ENCODE data around the gene FGF8. TPM values are rescaled to one million over a fixed set of nuclear protein-coding genes. Genes with fewer than 3 reads are reported as not detected.

FGF8 gene
- polyA plus RNA-seq, 1 donor = not detected

GRCh38 chr10:101758858-101759257 is 17.1 kb downstream of the FGF8 start:
- no peak overlapping the region for H3K4me3 ChIP-seq (ENCODE audit: low read length)
- H3K9me3 ChIP-seq (ENCODE audit: control insufficient read depth, low read depth, low read length) = no peaks in the 10 kb centered on the region
- peaks cover 11% of the 10 kb centered on the region for H3K27me3 ChIP-seq (ENCODE audit: control insufficient read depth, insufficient read depth, low read length)
- no peak overlapping the region for H3K27ac ChIP-seq (ENCODE audit: low read length)
- no peaks in the 10 kb centered on the region for H3K36me3 ChIP-seq (ENCODE audit: control insufficient read depth, insufficient read depth, low read length)
- no peak for DNase-seq
- no peaks in the 10 kb centered on the region for H3K4me1 ChIP-seq (ENCODE audit: control insufficient read depth, insufficient read depth, low read length)
- no CpG with 5 or more reads among the region's 2 CpGs for WGBS (ENCODE audit: insufficient coverage, low lambda C conversion rate)

- H3K36me3 ChIP-seq (ENCODE audit: control insufficient read depth, insufficient read depth, low read length) = no peaks in the 10 kb centered on the region
- H3K9me3 ChIP-seq (ENCODE audit: control insufficient read depth, low read depth, low read length) = no peaks in the 10 kb centered on the region
- no peak for DNase-seq
- H3K27ac ChIP-seq (ENCODE audit: low read length) = no peak overlapping the region
- no CpG with 5 or more reads among the region's 3 CpGs for WGBS (ENCODE audit: insufficient coverage, low lambda C conversion rate)
- no peaks in the 10 kb centered on the region for H3K27me3 ChIP-seq (ENCODE audit: control insufficient read depth, insufficient read depth, low read length)
- H3K4me3 ChIP-seq (ENCODE audit: low read length) = no peak overlapping the region
- H3K4me1 ChIP-seq (ENCODE audit: control insufficient read depth, insufficient read depth, low read length) = peaks cover 21% of the 10 kb centered on the region
These were observed 23.7 kb downstream of the FGF8 start for GRCh38 chr10:101752241-101752640.

- WGBS (ENCODE audit: insufficient coverage, low lambda C conversion rate) = no CpG with 5 or more reads among the region's 19 CpGs
- H3K4me3 ChIP-seq (ENCODE audit: low read length) = no peak overlapping the region
- peak overlapping the region; percentile 57 for H3K27ac ChIP-seq (ENCODE audit: low read length)
- H3K4me1 ChIP-seq (ENCODE audit: control insufficient read depth, insufficient read depth, low read length) = peaks cover 30% of the 10 kb centered on the region
- H3K27me3 ChIP-seq (ENCODE audit: control insufficient read depth, insufficient read depth, low read length) = no peaks in the 10 kb centered on the region
- DNase-seq = peak; percentile 29 to 76
- no peaks in the 10 kb centered on the region for H3K36me3 ChIP-seq (ENCODE audit: control insufficient read depth, insufficient read depth, low read length)
- H3K9me3 ChIP-seq (ENCODE audit: control insufficient read depth, low read depth, low read length) = no peaks in the 10 kb centered on the region
These were observed 26.6 kb downstream of the FGF8 start for GRCh38 chr10:101749047-101750016.

GRCh38 chr10:101748496-101748895 is 27.4 kb downstream of the FGF8 start:
- no peaks in the 10 kb centered on the region for H3K27me3 ChIP-seq (ENCODE audit: control insufficient read depth, insufficient read depth, low read length)
- H3K4me1 ChIP-seq (ENCODE audit: control insufficient read depth, insufficient read depth, low read length) = peaks cover 30% of the 10 kb centered on the region
- no CpG with 5 or more reads among the region's 3 CpGs for WGBS (ENCODE audit: insufficient coverage, low lambda C conversion rate)
- no peak overlapping the region for H3K27ac ChIP-seq (ENCODE audit: low read length)
- no peaks in the 10 kb centered on the region for H3K9me3 ChIP-seq (ENCODE audit: control insufficient read depth, low read depth, low read length)
- H3K4me3 ChIP-seq (ENCODE audit: low read length) = no peak overlapping the region
- no peak for DNase-seq
- H3K36me3 ChIP-seq (ENCODE audit: control insufficient read depth, insufficient read depth, low read length) = no peaks in the 10 kb centered on the region

- no peaks in the 10 kb centered on the region for H3K9me3 ChIP-seq (ENCODE audit: control insufficient read depth, low read depth, low read length)
- H3K4me1 ChIP-seq (ENCODE audit: control insufficient read depth, insufficient read depth, low read length) = peaks cover 24% of the 10 kb centered on the region
- peak in 1 of 2 donors; percentile 52 for DNase-seq
- no peak overlapping the region for H3K4me3 ChIP-seq (ENCODE audit: low read length)
- H3K27ac ChIP-seq (ENCODE audit: low read length) = no peak overlapping the region
- H3K27me3 ChIP-seq (ENCODE audit: control insufficient read depth, insufficient read depth, low read length) = peaks cover 5% of the 10 kb centered on the region
- WGBS (ENCODE audit: insufficient coverage, low lambda C conversion rate) = 33% methylated on average over 2 of the region's 9 CpGs
- no peaks in the 10 kb centered on the region for H3K36me3 ChIP-seq (ENCODE audit: control insufficient read depth, insufficient read depth, low read length)
These were observed 30.7 kb downstream of the FGF8 start for GRCh38 chr10:101745074-101745696.

GRCh38 chr10:101744267-101744666 is 31.6 kb downstream of the FGF8 start:
- DNase-seq = no peak
- Histone ChIP-seq H3K36me3 (ENCODE audit: control insufficient read depth, insufficient read depth, low read length) (no peaks in the 10 kb centered on the region), H3K4me3 (ENCODE audit: low read length) (no peak overlapping the region), H3K4me1 (ENCODE audit: control insufficient read depth, insufficient read depth, low read length) (peaks cover 16% of the 10 kb centered on the region), H3K27me3 (ENCODE audit: control insufficient read depth, insufficient read depth, low read length) (peaks cover 5% of the 10 kb centered on the region), H3K27ac (ENCODE audit: low read length) (no peak overlapping the region), H3K9me3 (ENCODE audit: control insufficient read depth, low read depth, low read length) (no peaks in the 10 kb centered on the region)
- WGBS (ENCODE audit: insufficient coverage, low lambda C conversion rate) = no CpG with 5 or more reads among the region's 3 CpGs

- H3K27me3 ChIP-seq (ENCODE audit: control insufficient read depth, insufficient read depth, low read length) = peaks cover 5% of the 10 kb centered on the region
- H3K9me3 ChIP-seq (ENCODE audit: control insufficient read depth, low read depth, low read length) = no peaks in the 10 kb centered on the region
- peaks cover 9% of the 10 kb centered on the region for H3K4me1 ChIP-seq (ENCODE audit: control insufficient read depth, insufficient read depth, low read length)
- no peaks in the 10 kb centered on the region for H3K36me3 ChIP-seq (ENCODE audit: control insufficient read depth, insufficient read depth, low read length)
- 50% methylated on average over 2 of the region's 2 CpGs for WGBS (ENCODE audit: insufficient coverage, low lambda C conversion rate)
- H3K4me3 ChIP-seq (ENCODE audit: low read length) = no peak overlapping the region
- no peak for DNase-seq
- no peak overlapping the region for H3K27ac ChIP-seq (ENCODE audit: low read length)
These were observed 34.0 kb downstream of the FGF8 start for GRCh38 chr10:101741938-101742337.

GRCh38 chr10:101736666-101737065 is 39.2 kb downstream of the FGF8 start:
- no peak overlapping the region for H3K4me3 ChIP-seq (ENCODE audit: low read length)
- no CpG with 5 or more reads among the region's 3 CpGs for WGBS (ENCODE audit: insufficient coverage, low lambda C conversion rate)
- no peak for DNase-seq
- H3K27ac ChIP-seq (ENCODE audit: low read length) = no peak overlapping the region
- peaks cover 8% of the 10 kb centered on the region for H3K27me3 ChIP-seq (ENCODE audit: control insufficient read depth, insufficient read depth, low read length)
- H3K9me3 ChIP-seq (ENCODE audit: control insufficient read depth, low read depth, low read length) = no peaks in the 10 kb centered on the region
- no peaks in the 10 kb centered on the region for H3K4me1 ChIP-seq (ENCODE audit: control insufficient read depth, insufficient read depth, low read length)
- no peaks in the 10 kb centered on the region for H3K36me3 ChIP-seq (ENCODE audit: control insufficient read depth, insufficient read depth, low read length)

GRCh38 chr10:101732096-101732495 is 43.8 kb downstream of the FGF8 start:
- DNase-seq = no peak
- Histone ChIP-seq H3K4me1 (ENCODE audit: control insufficient read depth, insufficient read depth, low read length) (no peaks in the 10 kb centered on the region), H3K27ac (ENCODE audit: low read length) (no peak overlapping the region), H3K27me3 (ENCODE audit: control insufficient read depth, insufficient read depth, low read length) (peaks cover 3% of the 10 kb centered on the region), H3K9me3 (ENCODE audit: control insufficient read depth, low read depth, low read length) (no peaks in the 10 kb centered on the region), H3K4me3 (ENCODE audit: low read length) (no peak overlapping the region), H3K36me3 (ENCODE audit: control insufficient read depth, insufficient read depth, low read length) (no peaks in the 10 kb centered on the region)
- WGBS (ENCODE audit: insufficient coverage, low lambda C conversion rate) = no CpG with 5 or more reads among the region's 1 CpG

GRCh38 chr10:101726115-101726387 is 49.9 kb downstream of the FGF8 start:
- H3K27ac ChIP-seq (ENCODE audit: low read length) = peak overlapping the region; percentile 4

More at GRCh38 chr10:101726115-101726387, 49.9 kb downstream of the FGF8 start:
- DNase-seq = no peak
- Histone ChIP-seq H3K36me3 (ENCODE audit: control insufficient read depth, insufficient read depth, low read length) (no peaks in the 10 kb centered on the region), H3K4me1 (ENCODE audit: control insufficient read depth, insufficient read depth, low read length) (peaks cover 7% of the 10 kb centered on the region), H3K9me3 (ENCODE audit: control insufficient read depth, low read depth, low read length) (no peaks in the 10 kb centered on the region), H3K4me3 (ENCODE audit: low read length) (no peak overlapping the region), H3K27me3 (ENCODE audit: control insufficient read depth, insufficient read depth, low read length) (no peaks in the 10 kb centered on the region)
- no CpG with 5 or more reads among the region's 2 CpGs for WGBS (ENCODE audit: insufficient coverage, low lambda C conversion rate)

Measured in large intestine (tissue), 3 donors.